ENCODE data around the gene EXD3. TPM values are rescaled to one million over a fixed set of nuclear protein-coding genes. Genes with fewer than 3 reads are reported as not detected.

EXD3 gene
- total RNA-seq, 4 donors from 2014 or later: 13.8 to 25.7 (median 17.7) TPM

DNA sequence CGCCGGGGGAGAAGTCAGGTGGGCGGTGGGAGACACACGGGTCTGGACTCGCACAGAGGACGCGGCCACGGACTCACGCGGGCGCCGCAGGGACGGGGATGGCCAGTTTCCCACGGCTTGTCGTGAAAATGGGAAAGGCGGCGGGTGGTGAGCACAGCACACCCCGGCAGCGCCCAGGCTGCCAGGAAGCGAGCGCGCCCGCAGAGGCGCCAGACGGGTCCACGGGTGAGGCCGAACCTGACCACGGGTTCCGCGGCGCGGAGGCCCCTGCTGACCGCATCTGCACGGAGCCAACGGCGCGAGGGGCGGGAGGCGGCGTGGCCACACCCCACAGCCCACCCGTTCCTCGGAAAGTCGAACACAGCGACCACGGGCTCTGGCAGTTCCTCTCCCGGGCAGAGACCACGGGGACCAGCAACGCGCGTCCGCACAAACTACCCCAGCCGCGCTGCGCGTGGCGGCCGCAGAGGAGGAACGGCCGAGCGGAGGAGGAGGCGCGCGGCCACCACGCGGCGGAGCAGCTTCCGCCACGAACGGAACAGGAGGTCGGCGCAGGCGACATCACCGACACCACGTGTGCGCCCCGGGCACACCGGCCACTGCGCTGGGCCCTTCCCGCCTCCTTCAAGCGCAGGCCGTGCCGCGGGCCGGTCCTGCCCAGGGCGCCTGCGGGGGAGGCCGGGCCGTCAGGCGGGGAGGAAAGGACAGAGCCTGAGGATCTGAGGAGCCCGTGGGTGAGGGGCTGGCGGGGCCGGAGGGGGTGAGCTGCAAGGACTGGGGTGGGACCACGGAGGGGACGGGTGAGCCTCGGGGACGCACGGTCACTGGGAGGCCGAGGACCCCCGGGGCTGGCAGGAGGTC lies 5.6 kb downstream of the EXD3 start:
- TF ChIP-seq POLR2A (IDR thresholded peaks at IDR 0.05): no peak
- TF ChIP-seq, protein P1, sequence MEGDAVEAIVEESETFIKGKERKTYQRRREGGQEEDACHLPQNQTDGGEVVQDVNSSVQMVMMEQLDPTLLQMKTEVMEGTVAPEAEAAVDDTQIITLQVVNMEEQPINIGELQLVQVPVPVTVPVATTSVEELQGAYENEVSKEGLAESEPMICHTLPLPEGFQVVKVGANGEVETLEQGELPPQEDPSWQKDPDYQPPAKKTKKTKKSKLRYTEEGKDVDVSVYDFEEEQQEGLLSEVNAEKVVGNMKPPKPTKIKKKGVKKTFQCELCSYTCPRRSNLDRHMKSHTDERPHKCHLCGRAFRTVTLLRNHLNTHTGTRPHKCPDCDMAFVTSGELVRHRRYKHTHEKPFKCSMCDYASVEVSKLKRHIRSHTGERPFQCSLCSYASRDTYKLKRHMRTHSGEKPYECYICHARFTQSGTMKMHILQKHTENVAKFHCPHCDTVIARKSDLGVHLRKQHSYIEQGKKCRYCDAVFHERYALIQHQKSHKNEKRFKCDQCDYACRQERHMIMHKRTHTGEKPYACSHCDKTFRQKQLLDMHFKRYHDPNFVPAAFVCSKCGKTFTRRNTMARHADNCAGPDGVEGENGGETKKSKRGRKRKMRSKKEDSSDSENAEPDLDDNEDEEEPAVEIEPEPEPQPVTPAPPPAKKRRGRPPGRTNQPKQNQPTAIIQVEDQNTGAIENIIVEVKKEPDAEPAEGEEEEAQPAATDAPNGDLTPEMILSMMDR (IDR thresholded peaks at IDR 0.05): no peak
- DNase-seq (ENCODE audit: low spot score in 2 of 2): no peak
- WGBS, 2 donors: 88 to 90% methylated on average over 80 to 94 of the region's 99 CpGs
- intact Hi-C loops (cut with DNase I; ENCODE audit: low total_unique reads): no loop called here
- no peak overlapping the region for H3K4me3 ChIP-seq (ENCODE audit: low read depth, poor library complexity, severe bottlenecking)

DNA sequence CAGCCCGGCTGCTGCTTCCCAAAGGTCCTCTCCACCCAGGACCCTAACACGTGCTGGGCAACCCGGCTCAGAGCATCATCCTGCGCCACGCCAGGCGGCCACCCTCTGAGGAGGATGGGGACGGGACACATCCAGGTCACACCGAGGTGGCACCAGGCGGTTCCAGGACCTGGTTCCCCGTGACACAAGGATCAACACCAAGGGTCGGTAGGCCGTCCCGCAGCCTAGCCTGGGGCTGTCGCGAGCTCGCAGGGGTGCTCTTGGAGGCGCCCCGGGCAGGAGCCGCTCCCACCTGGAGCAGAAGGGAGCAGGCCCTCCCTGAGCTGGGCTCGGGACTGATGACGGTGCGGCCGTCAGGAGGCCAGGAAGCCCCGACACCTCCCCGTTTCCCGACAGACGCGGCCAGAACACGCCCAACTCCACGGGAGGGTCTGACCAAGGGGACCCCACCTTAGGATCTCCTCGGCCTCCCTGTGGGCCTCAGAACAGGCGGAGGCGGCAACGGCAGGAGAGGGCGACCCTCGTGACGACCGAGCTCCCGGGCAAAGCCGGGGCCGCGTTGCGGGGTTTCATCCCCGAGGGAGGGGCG lies 6.3 kb downstream of the EXD3 start:
- intact Hi-C loops (cut with DNase I; ENCODE audit: low total_unique reads): no loop called here
- H3K4me3 ChIP-seq (ENCODE audit: low read depth, poor library complexity, severe bottlenecking): no peak overlapping the region
- WGBS, 2 donors: 96% methylated on average over 24 to 45 of the region's 45 CpGs
- TF ChIP-seq, protein P1 (IDR thresholded peaks at IDR 0.05): no peak
- TF ChIP-seq POLR2A (IDR thresholded peaks at IDR 0.05): no peak
- DNase-seq (ENCODE audit: low spot score in 2 of 2): no peak

DNA sequence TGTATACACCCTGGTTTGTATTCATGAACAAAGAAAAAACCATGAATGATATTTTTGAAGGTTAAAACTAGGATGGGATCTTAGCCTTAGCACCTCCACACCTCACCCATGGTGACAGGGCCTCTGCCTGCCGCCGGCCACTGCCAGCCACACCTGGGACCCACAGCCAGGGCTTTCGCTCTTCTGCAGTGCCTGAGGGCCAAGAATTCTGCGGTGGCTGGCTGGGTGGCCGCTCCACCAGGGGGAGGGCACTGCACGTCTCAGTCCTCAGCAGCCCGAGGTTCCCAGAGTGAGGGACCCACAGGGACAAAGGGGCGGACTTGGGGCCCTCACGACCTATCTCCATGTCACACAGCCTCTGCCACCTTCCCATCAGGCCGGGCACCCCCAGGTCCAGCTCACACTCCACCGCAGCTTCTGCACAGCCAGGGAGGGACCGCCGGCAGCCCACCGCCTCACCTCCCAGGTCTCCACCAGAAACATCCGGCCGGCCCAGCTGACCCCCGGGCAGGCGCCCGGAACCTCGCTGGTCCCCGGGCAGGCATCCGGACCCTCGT lies 6.9 kb downstream of the EXD3 start:
- 91 to 93% methylated on average over 18 to 23 of the region's 23 CpGs for WGBS, 2 donors
- TF ChIP-seq, protein P1 (IDR thresholded peaks at IDR 0.05): no peak
- TF ChIP-seq POLR2A (IDR thresholded peaks at IDR 0.05): no peak
- intact Hi-C loops (cut with DNase I; ENCODE audit: low total_unique reads): no loop called here
- no peak overlapping the region for H3K4me3 ChIP-seq (ENCODE audit: low read depth, poor library complexity, severe bottlenecking)
- no peak for DNase-seq (ENCODE audit: low spot score in 2 of 2)

DNA sequence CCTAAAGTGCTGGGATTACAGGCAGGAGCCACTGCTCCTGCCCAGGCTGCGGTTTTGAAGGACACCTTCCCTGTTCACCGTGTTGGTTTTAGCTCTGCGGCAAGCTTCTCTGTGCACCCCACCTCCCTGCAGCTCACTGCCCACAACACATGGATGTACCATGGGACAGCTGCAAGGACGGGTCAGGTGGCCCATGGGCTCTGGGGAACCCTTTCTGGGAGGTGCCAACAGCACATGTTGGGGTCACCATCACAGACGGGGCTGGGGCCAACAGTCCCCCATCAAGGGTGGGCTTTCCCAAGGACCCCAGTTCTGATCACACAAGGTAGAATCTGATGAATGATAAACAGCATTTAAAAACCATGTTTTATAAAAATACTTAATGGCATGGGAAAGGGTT lies 7.5 kb downstream of the EXD3 start:
- intact Hi-C loops (cut with DNase I; ENCODE audit: low total_unique reads): no loop called here
- no peak overlapping the region for H3K4me3 ChIP-seq (ENCODE audit: low read depth, poor library complexity, severe bottlenecking)
- TF ChIP-seq, protein P1 (IDR thresholded peaks at IDR 0.05): no peak
- no peak for TF ChIP-seq POLR2A (IDR thresholded peaks at IDR 0.05)
- 88 to 93% methylated on average over 5 of the region's 5 CpGs for WGBS, 2 donors
- DNase-seq (ENCODE audit: low spot score in 2 of 2): no peak

DNA sequence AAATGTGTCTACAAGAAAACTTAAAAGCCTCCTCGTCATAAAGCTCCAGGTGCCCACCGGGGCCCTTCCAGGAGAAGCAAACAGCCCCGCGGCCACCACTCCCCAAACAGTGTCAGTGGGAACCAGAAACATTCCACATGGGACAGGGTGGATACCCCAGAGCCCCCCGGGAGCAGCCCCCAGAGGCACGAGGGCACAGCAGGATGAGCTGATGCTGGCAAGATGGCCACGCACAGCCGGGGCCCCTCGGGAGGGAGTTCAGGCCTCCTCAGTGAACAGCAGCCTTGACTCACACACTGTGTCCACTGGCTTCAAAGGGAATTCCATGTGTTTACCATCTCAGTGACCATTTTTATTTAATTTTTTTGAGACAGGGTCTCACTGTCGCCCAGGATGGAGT lies 10.5 kb downstream of the EXD3 start:
- intact Hi-C loops (cut with DNase I; ENCODE audit: low total_unique reads): no loop called here
- no peak for TF ChIP-seq POLR2A (IDR thresholded peaks at IDR 0.05)
- TF ChIP-seq, protein P1 (IDR thresholded peaks at IDR 0.05): no peak
- H3K4me3 ChIP-seq (ENCODE audit: low read depth, poor library complexity, severe bottlenecking): no peak overlapping the region
- 79 to 81% methylated on average over 10 of the region's 10 CpGs for WGBS, 2 donors
- DNase-seq (ENCODE audit: low spot score in 2 of 2): no peak
